ENCODE results near the gene LRP1B.

The LRP1B gene

DNA sequence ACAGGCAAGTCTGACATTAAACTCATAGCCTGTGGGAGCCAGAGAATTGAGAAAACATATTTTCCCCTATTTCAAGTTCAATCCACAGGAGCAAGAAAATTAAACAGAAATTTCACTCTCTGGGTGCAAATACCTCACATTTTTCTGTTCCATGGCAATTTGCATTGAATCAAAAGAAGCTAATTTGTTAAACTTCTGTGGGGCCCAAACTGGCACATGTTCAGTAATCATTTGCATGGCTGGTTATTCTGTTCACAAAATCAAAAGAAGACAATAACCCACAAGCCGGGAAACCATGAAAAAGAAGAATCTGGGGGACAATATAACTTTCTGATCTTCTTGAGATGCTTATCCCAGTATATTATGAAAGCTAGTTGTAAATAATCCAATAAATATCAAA lies 363.1 kb downstream of the LRP1B start:
- no peak for DNase-seq (ENCODE audit: extremely low spot score)
- POLR2A ChIA-PET = no interaction called here
- CTCF ChIA-PET = interaction anchor here (0.9 to 4.0 kb wide), 2 partner anchors 12 to 18 kb away, joined by 4 to 10 read pairs; no protein-coding TSS in a partner anchor
- no peak for TF ChIP-seq CTCF (IDR thresholded peaks at IDR 0.05; ENCODE audit: control extremely low read depth, extremely low read depth, low read depth, missing control alignments)

DNA sequence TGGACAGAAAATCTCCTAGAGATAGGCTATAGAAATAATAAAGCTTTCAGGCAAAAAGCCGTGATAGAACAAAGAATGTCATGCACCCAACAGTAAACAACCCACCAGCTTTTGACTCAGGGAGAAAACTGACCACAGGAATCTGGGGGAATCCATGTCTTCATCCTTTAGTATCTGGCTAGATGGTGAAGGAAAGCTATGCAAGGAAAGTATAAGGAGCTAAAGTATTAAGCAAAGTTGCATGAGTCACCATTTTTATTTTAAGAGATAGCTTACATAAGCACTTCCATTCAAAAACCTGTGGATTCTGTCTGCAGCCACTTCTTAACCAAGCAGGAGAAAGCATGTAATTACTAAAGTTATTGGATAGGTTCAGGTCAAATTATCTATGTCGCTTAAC lies 363.8 kb downstream of the LRP1B start:
- TF ChIP-seq CTCF (IDR thresholded peaks at IDR 0.05; ENCODE audit: control extremely low read depth, extremely low read depth, low read depth, missing control alignments) = no peak
- DNase-seq (ENCODE audit: extremely low spot score) = no peak
- ChIA-PET POLR2A (no interaction called here), CTCF (interaction anchor here (4.0 kb wide), 1 partner anchor 12 kb away, joined by 10 read pairs; no protein-coding TSS in a partner anchor)

GRCh38 chr2:141766225-141766624 lies 364.6 kb downstream of the LRP1B start:
- ChIA-PET CTCF (interaction anchor here (4.0 kb wide), 1 partner anchor 11 kb away, joined by 10 read pairs; no protein-coding TSS in a partner anchor), POLR2A (no interaction called here)
- TF ChIP-seq CTCF (IDR thresholded peaks at IDR 0.05; ENCODE audit: control extremely low read depth, extremely low read depth, low read depth, missing control alignments) = no peak
- no peak for DNase-seq (ENCODE audit: extremely low spot score)

DNA sequence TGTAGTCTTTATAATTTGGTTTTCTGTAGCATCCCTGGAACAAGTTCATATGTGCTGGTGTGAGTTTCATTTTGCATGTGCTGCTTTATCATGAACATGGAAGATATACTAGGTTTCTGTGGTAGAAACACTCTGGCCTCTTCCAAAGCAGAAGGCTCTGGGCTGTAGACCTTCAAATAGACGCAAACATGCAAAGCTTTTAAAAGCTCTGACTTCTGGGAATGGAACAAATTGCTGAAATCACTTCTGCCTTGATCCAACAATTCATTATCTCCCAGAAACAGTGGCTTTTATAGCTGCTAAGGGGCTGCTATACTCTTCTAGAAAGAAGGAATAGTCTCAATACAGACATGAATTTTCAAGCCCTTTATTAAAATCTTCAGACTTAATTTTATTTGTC lies 382.2 kb downstream of the LRP1B start:
- TF ChIP-seq CTCF (IDR thresholded peaks at IDR 0.05; ENCODE audit: control extremely low read depth, extremely low read depth, low read depth, missing control alignments) = no peak
- CTCF ChIA-PET = no interaction called here
- POLR2A ChIA-PET = no interaction called here
- no peak for DNase-seq (ENCODE audit: extremely low spot score)

DNA sequence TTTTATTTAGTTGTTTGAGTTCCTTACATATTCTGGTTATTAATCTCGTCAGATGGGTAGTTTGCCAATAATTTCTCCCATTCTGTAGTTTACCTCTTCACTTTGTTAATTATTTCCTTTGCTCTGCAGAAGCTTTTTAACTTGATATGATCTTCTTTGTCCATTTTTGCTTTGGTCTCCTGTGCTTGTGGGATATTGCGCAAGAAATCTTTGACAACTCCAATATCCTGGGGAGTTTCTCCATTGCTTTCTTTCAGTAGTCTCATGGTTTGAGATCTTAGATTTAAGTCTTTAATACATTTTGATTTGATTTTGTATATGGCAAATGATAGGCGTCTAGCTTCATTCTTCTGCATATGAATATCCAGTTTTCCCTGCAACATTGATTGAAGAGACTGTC lies 389.2 kb downstream of the LRP1B start:
- no peak for DNase-seq (ENCODE audit: extremely low spot score)
- CTCF ChIA-PET = no interaction called here
- TF ChIP-seq CTCF (IDR thresholded peaks at IDR 0.05; ENCODE audit: control extremely low read depth, extremely low read depth, low read depth, missing control alignments) = no peak
- POLR2A ChIA-PET = no interaction called here

DNA sequence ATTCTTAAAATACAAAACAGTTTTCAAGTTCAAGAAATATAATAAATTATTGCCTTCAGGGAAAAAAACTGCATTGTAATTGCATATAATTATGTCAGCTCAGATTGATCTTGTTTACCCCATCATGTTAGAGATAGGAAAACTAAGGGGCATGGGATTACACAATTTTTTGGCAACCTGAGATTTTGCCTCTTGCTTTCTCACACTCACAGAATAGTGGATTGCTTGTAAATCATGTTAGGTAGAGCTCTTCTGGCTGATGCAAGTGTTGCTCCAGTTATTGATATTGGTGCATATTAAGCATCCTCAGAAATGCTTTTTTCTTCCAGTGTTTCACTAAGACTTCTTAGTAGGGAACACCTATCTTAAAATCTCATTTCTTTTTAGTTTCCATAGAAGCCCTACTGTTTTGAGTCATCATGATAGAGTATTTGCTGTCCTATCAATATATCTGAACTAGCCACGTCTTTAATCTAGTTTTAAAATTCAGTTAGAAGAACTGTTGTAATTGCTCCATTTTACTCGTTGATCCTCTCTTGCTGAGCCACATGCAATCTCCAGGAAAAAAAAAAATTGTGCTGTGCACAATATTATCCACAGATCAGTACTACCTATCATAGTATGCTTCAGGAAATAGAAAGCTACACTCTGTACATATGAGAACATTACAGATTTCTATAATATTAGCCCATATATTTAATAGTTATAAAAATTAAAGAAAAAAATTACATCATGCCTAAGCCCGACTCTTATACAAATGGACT lies 393.1 kb downstream of the LRP1B start:
- no peak for DNase-seq (ENCODE audit: extremely low spot score)
- no peak for TF ChIP-seq CTCF (IDR thresholded peaks at IDR 0.05; ENCODE audit: control extremely low read depth, extremely low read depth, low read depth, missing control alignments)
- POLR2A ChIA-PET = no interaction called here
- CTCF ChIA-PET = no interaction called here

Data from GM10248 (cell line).